ENCODE data around the gene METTL13. TPM values are rescaled to one million over a fixed set of nuclear protein-coding genes. Genes with fewer than 3 reads are reported as not detected.

Gene METTL13
- total and polyA plus RNA-seq, 9 of the 15 experiments (the other 6 are each of a cell fraction or from before 2014, with no cell fraction given), result 18.9 to 78.9 (median 54.9) TPM

- TF ChIP-seq ZNF609 (CRISPR knock-in tag; IDR thresholded peaks at IDR 0.05; ENCODE audit: borderline replicate concordance) (0 out of 2 replicates have a peak, but pooled peaks have one; percentile 8), KHSRP (IDR thresholded peaks at IDR 0.05) (0 out of 2 replicates have a peak, but pooled peaks have one; percentile 48), PRMT5 (CRISPR knock-in tag; IDR thresholded peaks at IDR 0.05) (no peak), TSC22D4 (tag; IDR thresholded peaks at IDR 0.05) (no peak), TFAP4 (CRISPR knock-in tag; IDR thresholded peaks at IDR 0.05; ENCODE audit: borderline replicate concordance) (peak; percentile 91), KDM5B (IDR thresholded peaks at IDR 0.05; ENCODE audit: insufficient replicate concordance, low read depth, low read length) (peak; percentile 83), MYC (IDR thresholded peaks at IDR 0.05; ENCODE audit: low read depth, low read length) (peak; percentile 85), MYC (CRISPR knock-in tag; IDR thresholded peaks at IDR 0.05; ENCODE audit: borderline replicate concordance, low read depth) (no peak), ZBTB40 (IDR thresholded peaks at IDR 0.05) (peak; percentile 93), ZBTB40 (CRISPR knock-in tag; IDR thresholded peaks at IDR 0.05) (no peak), PPARD (CRISPR knock-in tag; IDR thresholded peaks at IDR 0.05) (no peak), SMARCC2 (IDR thresholded peaks at IDR 0.05; ENCODE audit: low read depth) (no peak), MAFF (IDR thresholded peaks at IDR 0.05; ENCODE audit: low read length) (no peak)
Observed at GRCh38 chr1:171781176-171781875, at the start of gene METTL13 (continued).
